ENCODE results near the gene RXRA.

The RXRA gene

DNA sequence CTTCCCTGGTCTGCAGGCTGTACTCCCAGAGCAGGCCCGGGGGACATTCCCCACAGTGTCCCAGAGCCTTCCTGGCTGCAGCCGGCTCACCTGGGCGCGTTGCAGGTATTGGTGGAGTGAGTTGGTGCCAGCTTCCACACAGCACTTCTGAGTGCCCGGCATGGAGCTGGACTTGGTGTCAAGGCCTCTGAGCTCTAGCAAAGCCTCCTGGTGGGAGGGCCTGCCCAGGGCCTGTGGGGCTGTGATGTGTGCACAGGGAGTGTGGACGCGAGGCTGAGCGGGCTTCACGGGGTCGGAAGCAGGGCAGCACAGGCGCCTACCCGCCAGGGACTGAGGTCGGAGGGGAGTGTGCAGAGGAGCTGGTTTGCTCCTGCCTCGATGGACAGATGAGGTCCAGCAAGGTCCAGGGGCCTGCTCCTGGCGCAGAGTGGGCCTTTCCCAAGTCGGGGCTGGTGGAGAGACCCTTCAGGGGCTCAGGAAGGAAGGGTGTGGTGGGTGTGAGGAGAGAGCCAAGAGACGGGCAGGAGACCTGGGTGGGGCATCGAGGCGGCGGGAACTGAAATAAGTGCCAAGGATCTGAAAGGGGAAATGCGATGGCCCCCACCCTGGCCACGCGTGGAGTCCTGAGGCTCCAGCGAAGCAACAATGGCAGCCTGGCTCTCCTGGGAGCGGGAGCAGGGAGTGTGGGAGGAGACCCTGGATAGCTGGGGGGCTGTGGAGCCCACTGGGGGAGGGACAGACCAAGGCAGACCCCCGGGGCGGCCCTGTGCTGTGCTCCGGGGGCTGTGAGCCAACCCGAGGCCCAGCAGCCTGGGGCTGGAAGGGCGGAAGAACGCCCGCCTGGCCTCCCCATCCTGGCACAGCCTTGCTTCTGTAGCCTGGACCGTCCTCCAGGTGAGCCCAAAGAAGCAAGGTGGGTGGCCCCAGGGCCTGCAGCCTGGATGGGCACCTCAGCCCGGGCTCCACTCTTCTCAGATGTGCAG is 78.4 kb downstream of the RXRA start:
- DNase-seq: no peak

DNA sequence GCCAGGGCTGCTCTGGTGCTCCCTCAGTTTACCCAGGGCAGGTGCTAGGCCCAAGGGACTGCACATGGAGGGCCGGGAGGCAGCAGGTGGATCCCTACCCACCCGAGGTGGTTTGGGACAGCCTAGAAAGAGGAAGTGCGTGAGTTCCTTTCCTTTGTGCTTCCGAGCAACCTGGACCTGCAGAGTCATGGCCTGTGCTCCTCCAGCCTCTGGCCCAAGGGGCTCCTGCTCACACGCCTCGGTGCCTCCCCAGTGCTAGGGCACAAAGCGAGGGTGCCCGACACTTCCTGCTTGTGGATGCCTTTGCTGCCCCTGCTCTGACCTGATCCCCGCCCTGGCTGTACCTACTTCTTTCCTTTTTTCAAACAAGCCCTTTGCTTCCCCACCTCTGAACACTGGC is 79.3 kb downstream of the RXRA start:
- DNase-seq: no peak

DNA sequence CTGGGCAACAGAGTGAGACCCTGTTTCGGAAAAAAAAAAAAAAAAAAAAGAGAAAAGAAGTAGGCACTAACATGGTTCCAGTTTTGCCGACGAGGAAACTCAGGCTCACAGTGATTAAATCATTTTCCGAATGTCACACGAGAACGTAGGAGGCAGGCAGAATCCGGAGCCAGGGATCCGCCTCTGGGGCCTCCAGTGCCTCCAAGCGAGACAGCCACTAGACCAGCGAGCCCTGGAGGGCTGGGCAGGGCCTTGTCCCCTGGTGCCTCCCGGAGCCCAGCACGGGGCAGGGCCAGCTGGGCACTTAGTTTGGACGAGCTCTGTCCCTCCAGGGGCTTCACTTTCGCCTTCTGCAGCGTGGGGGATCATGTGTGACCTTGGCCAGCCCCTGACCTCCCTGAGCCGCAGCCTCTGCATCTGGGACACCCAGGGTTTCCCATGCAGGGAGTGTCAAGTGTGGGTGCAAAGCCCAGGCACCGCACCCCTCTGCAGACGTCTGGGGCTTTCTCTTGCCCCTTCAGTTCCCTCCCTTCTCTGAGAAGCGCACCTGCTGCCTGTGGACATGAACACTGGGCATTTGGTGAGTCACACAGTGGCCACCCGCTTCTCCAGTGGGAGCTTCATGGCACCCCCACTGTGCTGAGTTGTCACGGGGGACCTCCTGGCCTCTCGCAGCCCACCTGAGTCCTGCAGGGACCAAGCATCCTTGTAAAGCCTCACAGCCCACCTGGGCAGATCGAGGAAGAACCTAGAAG is 80.3 kb downstream of the RXRA start:
- DNase-seq: no peak

DNA sequence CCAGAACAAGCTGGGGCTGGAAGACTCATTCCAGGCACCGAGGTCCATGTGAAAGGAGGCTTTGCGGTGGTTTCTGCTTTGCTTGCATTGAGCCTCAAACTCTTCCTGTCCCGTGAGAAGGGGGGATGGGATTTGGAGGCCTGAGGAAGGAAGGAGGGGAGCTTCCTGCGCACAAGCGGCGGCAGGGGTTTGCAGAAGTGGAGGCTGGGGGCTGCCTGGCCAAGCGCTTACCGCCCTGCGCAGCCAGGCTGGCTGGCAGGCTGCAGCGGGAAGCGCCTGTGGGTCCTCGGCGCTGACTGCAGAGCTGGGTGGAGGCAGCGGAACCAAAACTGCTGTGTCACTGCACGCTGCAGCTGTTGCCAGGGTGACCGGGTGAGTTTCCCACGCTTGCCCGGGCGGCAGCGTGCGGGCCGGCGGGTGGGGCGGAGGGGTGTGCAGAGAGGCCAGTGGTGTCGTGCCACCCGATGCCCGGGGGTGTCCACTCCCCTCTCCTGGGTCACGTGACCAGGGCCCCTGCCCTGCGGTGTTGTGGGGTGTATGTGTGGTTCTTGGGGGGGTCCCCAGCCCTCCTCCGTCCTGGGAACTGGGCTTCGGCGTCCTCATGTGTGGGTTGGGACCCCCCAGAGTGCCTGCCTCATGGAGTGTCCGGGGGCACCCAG is 81.0 kb downstream of the RXRA start:
- peak; percentile 91 for DNase-seq

DNA sequence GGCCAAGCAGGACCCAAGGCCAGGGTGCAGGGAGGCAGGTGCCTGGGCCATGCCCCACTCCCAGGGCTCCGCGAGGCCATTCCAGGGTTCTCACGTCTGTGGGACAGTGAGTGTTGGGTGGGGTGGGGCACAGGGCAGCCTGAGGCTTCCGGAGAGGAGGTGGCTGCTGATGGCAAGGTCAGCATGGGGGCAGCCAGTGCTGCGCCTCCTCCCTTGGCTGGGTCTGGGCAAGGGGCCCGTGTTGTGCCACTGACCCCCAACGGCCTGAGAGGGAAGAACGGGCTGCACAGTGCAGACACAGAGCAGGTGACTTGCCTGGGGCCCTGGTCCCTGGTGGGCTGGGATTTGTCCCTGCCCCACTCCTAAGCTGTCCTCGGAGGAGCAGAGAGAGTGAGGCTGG is 82.1 kb downstream of the RXRA start:
- no peak for DNase-seq

DNA sequence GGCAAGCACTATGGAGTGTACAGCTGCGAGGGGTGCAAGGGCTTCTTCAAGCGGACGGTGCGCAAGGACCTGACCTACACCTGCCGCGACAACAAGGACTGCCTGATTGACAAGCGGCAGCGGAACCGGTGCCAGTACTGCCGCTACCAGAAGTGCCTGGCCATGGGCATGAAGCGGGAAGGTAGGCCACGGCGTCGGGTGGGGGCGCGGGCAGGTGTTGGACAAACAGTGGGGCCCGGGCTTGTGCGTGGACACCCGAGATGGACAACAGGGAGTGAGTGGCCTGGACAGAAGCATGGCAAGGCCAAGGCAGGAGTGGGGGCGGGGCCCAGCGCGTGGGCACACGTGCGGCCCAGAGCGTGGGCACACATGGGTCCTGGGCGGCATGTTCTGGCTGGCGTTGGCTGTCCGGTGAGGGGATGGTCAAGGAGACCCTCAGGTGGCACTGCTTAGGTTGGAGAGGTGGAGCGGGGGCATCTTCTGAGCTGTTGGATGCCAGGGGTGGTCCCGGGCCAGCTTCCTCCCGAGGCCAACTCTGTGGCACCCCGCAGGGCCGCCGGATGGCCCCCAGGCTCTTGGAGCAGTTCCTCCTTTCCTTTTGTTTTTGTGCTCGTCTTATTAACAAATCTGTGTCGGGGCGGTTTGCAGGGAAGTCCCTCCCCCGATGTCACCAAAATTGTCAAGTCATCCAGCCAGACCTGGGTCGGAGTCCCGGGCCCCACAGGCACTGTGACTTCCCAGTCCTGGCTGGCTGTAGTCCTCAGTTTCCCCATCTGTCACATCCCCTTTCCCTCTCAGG is 82.9 kb downstream of the RXRA start:
- no peak for DNase-seq

DNA sequence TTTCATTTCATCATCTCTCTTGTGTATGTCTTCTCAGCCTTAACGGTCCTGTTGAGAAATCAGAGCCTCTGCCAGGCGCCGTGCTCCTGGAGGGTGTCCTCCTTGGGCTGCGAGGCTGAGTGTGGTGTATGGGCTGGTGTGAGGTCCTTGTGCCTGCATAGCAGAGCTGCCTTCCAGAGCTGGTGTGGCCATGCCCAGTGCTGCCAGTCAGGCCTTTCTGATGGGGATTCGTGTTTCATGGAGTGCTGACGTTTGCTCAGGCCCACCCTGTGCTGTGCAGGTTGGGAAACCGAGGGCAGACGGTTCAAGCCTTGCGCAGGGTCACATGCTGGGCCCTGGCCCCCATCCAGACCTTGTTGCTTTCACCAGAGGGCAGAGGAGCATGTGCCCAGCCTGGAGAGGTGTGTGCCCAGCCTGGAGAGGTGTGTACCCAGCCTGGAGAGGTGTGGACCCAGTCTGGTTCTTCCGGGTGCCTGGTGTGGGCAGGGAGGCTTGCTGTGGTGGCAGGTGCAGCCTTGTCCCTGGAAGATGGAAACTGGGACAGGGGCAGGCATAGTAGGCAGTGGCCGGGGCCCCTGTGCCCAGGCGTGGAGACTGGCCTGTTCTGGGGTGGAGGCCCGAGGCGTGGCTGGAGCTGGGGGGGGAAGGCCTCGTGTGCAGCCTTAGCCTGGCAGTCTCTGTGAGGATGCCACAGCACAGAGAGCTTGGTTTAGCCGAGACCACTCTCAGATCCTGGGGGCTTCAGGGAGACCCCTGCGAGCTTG is 84.0 kb downstream of the RXRA start:
- DNase-seq: no peak

DNA sequence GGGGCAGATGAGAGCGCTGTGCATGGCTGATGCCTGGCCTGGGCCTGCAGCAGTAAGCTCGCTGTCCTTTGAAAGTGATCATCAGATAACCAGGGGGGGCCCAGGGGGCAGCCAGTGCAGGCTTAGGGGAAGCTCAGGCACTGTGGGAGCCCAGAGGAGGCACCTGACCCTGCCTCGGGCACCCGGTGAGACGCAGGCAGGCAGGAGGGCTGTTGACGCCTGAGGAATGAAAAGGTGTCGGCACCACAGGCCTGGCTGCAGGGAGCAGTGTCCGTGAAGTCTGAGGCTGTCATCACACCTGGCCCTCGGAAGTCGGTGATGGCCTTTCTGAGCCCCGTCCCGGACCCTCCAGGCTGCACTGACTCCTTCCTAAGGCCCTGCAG is 84.6 kb downstream of the RXRA start:
- no peak for DNase-seq

DNA sequence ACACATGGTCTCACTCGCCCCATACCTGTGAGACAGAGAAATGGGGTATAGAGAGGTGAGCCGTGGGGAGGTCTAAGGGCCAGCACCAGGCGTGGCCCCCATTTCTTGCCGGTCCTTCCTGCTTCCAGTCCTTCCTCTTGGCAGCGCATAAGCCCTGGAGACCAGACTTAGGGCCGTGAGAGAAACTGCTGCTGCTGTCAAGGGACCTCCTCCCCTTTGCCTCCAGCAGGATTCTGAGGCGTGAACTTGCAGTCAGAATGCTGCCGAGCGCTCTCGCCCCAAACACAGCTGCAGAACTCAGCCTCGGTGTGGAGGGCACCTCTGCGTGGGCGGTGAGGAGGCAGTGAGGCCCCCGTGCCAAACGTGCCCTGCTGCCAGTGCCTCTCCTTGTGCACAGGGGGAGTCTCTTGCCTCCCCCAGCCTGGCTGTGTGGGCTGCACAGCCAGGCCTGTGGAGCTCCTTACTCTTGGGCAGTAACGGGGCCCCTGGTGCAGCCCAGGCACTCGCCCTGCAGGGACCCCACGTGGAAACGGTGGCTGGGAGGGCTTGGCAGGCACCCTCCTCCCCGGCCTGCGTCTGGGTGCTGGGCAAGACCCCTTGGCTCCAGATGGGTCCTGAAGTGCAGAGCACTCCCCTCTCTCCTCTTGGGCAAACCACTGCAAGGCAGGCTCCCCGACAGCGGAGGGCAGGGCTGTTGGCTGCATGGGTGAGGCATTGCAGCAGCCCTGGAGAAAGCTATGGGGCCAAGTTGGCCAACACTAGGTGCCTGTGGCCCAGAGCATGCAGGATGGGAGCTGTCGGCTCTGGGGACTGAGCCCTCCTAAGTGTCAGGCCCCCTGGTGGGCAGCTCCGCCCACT is 85.4 kb downstream of the RXRA start:
- DNase-seq: no peak

DNA sequence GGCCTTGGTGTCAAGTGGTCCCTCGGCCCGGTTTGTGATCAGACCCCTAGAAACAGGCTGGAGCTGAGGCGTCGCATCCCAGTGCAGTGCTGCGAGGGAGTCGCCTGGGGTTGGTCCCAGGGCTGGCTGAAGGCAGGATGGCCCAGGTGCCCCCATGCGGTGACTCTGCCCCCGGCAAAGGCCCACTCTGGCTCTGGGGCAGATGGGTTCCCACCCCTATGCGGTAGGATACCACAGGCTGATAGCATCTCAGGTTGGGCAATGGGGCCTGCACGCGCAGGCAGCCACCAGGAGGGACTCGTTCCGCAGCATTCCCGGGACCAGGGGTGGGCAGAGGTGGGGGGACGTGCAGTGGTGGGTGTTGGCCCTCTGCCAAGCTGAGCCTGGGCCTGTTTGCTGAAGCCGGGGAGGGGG is 86.0 kb downstream of the RXRA start:
- DNase-seq: no peak

DNA sequence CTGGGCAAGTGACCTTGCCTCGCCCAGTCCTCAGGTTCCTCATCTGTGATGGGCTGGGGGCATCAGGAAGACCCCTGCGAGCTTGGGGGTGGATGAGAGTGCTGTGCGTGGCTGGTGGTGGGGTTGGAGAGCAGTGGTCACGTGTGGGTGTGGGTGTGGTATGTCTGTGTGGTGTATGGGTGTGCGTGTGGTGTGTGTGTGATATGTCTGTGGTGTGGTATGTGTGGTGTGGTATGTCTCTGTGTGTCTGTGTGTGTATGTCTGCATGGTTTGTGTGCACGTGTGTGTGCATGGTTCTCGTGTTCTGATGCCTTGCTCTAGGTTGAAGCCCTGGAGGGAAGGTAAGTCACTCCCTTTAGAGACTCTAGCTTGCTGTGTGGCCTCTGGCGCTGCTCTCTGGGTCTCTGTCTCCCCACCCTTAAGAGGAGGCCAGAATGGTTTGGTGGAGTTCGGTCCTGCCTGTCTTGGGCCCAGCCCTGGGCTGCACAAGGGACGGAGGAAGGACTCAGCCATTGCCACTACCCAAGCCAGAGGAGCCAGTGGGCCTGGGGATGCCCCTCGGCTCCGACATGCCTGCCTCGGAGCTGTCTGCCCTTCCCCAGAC is 87.0 kb downstream of the RXRA start:
- DNase-seq: no peak

DNA sequence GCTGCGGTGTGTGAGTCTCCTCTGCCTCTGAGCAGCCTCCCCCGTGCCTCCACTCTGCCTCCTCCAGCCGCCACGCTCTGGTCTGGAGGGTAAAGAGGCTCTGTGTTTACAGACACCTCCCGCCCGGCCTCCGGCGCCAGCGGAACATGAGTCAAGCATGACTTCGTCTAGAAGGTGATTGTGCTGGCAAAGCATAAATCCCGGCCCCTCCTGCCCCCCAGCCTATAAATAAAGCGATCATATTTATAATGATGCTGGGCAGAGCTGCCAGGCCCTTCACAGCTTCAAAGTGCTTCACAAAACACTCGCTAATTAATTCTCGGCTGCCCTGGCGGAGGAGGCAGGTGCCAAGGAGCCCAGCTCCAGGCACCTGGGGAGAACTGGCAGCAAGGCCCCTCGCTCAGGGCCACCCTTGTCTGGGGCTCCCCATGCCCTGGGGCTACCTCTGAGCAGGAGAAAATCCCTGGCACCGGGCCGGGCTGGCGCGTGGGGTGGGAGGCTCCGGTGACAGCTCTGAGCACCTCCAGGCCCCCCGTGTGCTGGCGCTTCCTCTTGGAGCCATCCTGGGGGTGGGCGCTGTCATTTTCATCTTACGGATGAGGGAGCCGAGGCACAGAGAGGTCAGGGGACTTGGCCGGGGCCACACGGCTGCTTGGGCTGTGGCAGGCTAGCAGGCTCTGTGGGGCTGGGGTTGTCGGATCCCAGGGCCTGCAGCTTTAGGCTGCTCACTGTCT is 87.8 kb downstream of the RXRA start:
- peak; percentile 94 for DNase-seq

DNA sequence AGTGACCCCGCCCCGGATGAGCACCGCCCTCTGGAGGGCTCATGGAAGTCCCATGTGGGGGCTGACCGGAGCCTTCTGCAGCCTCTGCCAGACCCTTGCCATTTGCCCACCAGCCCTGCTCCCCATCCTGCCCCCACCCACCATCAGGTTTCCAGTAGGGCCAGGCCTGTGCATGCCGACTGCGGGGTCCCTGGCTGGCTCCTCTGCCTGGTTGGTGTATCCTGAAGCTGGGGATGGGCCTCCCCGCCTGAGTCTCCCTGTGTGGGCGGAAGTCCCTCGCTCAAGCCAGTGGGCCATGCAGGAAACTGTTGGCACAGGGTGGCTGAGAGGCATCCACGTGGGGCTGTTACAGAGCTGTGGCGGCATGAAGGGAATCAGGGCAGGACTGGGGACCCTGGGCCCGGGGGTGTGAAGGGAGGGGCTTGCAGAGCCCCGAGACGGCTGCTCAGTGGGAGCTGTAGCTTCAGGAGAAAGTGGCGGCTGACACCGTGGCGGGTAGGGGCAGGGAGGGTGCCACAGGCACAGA is 88.7 kb downstream of the RXRA start:
- no peak for DNase-seq

DNA sequence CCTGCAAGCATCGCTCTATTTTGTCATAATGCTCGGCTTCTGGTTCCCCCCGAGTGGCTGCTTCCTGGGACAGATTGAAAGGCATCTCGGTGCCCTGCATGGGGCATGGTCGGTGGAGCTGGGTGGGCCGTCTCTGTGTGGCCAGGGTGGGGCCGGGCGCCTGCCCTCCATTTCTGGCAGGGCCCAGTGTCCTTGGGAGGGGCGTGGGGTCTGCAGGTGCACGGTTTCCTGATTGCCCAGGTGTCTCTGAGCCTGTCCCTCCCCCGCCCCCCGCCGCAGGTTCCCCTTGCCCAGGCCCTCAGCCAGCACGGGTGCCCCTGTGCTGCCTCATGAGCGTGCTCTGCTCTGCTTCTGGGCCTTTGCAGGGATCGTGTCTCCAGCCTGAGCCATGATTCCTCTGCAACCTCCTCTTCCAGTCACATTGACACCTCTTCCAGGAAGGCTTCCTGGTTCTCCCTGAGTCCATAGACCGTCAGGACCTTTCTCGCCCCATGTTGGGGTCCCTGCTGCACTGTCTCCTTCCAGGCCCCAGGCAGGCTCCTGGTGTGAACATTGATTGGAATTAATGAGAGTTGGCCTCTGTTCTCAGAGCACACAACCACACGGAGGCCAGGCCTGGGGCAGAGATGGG is 90.2 kb downstream of the RXRA start:
- no peak for DNase-seq

DNA sequence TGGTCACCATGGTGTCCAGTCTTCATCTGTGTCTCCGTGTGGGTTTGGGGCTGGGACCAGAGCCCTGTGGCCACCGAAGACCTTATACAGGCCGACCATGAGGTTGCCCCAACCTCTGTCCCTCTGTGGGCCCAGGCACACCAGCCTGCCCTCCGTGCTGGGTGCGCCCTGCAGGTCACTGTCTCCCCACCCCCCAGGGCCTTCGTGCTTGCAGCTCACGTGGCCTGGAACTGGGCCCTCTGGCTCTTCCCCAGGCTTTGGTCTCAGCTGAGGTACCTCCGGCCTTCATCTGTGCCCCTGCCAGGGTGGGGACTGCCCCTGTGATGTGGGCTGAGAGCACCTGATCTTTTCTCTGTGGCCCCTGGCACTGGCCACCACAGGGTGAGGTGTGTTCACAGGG is 92.1 kb downstream of the RXRA start:
- no peak for DNase-seq

DNA sequence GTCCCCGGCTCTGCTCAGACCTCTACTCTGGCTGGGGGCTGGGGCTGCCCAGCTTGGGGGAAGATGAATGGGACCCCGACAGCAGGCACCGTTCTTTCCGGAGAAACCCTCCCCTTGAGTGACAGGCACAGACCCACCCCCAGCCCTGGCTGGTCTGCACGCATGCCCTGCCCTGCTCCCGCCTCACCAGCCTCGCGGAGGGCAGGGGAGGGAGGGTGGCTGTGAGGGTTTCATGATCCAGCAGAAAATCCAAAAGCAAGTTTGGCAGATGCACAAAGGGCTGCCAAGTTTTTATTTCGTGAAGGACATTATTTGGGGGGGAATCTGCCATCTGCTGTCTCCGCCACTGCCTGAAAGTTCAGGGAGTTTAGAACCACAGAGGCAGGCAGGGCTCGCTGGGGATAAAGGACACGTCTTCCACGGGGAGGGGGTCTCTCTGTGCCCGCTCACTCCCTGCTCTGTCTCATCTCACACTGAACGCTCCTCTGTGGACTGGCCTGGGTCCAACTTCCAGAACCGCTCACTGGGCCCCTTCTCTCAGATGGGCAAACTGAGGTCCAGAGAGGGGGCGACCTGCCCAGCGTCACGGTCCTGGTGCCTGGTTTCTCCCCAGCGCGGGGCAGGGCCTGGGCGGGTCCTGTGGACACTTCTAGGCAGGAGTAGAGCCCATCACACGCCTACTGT is 92.9 kb downstream of the RXRA start:
- no peak for DNase-seq

DNA sequence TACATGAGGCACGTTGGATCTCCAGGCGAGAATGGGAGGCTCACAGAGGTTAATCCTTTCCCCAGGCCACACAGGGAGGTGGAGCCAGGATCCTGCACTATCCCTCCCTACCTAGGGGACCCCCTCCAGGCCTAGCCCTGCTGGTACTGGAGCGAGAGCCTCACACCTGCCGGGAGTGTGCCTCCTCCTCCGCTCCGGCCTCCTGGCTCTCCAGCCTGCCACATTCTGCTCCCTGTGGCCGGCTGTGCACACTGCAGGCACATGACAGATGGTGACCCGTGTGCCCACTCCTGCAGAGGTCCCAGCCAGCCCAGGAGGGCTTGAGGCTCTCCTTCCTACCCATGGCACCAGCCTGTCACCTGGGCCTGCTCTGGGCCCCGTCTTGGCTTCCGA is 93.4 kb downstream of the RXRA start:
- no peak for DNase-seq

DNA sequence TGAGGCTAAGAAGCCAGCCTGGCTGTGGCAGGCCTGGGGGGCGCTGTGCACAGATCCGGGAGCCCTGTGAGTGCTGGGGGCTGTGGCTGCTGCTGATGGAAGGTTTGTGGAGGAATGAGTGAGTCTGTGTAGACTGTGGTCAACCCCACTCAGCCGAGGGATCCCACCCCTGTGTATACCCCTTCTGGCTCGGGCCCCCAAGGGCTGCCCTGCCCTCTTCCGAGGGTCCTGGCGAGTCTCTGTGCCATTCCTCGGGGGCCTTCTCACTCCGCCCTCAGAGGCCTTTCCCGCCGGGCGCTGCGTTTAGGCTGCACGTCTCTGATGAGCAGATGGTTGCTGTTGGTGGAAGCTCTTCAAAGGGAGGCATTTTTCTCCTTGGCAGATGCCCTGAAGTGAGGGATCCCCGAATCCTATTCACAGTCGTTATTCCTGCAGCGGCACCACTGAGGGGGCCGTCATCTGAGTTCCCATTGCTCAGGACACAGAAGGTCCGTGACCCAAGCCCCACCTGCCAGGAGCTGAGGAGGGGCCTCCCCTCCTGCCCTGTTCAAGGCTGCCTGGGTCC is 94.1 kb downstream of the RXRA start:
- no peak for DNase-seq
